Left ventricle myocardium inferior (tissue), 1 donor: ENCODE results near the gene PCDHGA1. TPM values are rescaled to one million over a fixed set of nuclear protein-coding genes. Genes with fewer than 3 reads are reported as not detected.

Experiments
- DNase-seq: peaks from one replicate; pipeline ENCODE4 v3.0.0-alpha.2; 2020
- H3K27ac ChIP-seq: fragments of 200-600 bp; replicated peaks from 2 replicates; pipeline ENCODE4 v1.8.0; 2021
- H3K27me3 ChIP-seq: fragments of 200-600 bp; 2 replicates; pipeline ENCODE4 v1.8.0; 2021; ENCODE audit warnings: low read depth
- H3K36me3 ChIP-seq: fragments of 200-600 bp; 2 replicates; pipeline ENCODE4 v1.8.0; 2021
- H3K4me1 ChIP-seq: fragments of 200-600 bp; 2 replicates; pipeline ENCODE4 v1.8.0; 2021
- H3K4me3 ChIP-seq: fragments of 200-600 bp; 2 replicates; pipeline ENCODE4 v1.8.0; 2021; ENCODE audit warnings: mild to moderate bottlenecking, moderate library complexity
- H3K9me3 ChIP-seq: fragments of 200-600 bp; replicated peaks from 2 replicates; pipeline ENCODE4 v1.8.0; 2021
- CTCF ChIP-seq: fragments of 200-600 bp; IDR thresholded peaks from 2 replicates; pipeline ENCODE4 v1.8.0; 2021; ENCODE audit warnings: antibody characterized with exemption, mild to moderate bottlenecking, borderline replicate concordance
- intact Hi-C: fragments of 100-400 bp; cut with micrococcal nuclease; formaldehyde crosslinking; loops from one replicate; pipeline ENCODE4 v1.11.0; 2022
- total RNA-seq: library from RNA; stranded (reverse); fragmentation: NEBNext Ultra II Directional; extraction: Animal tissue kit (Norgen Biotek cat#: 25700); gene quantifications from one replicate; pipeline ENCODE4 v1.2.1, GENCODE V29; 2021
- donor health status: DM: no; HTN: yes; CAD: no; lungs with severe emphysema.

Gene PCDHGA1
- total RNA-seq, 1 donor from 2014 or later = 3.1 TPM

GRCh38 chr5:141543053-141543452, 212.7 kb downstream of the PCDHGA1 start:
- Histone ChIP-seq H3K27me3 (no peaks in the 10 kb centered on the region), H3K27ac (no peak overlapping the region), H3K9me3 (peaks cover 20% of the 10 kb centered on the region), H3K4me1 (no peaks in the 10 kb centered on the region), H3K36me3 (peaks cover 26% of the 10 kb centered on the region), H3K4me3 (no peak overlapping the region)
- no peak for TF ChIP-seq CTCF
- no peak for DNase-seq
- intact Hi-C loops = no loop called here

- no peak for TF ChIP-seq CTCF
- no peaks in the 10 kb centered on the region for H3K27me3 ChIP-seq
- intact Hi-C loops = no loop called here
- DNase-seq = no peak
- peaks cover 35% of the 10 kb centered on the region for H3K36me3 ChIP-seq
- no peaks in the 10 kb centered on the region for H3K4me1 ChIP-seq
- H3K27ac ChIP-seq = no peak overlapping the region
- H3K9me3 ChIP-seq = peaks cover 27% of the 10 kb centered on the region
- H3K4me3 ChIP-seq = no peak overlapping the region
Measured at GRCh38 chr5:141547488-141547887, 217.2 kb downstream of the PCDHGA1 start.

GRCh38 chr5:141547921-141548320, 217.6 kb downstream of the PCDHGA1 start:
- H3K4me1 ChIP-seq = no peaks in the 10 kb centered on the region
- H3K27me3 ChIP-seq = no peaks in the 10 kb centered on the region
- H3K9me3 ChIP-seq = peaks cover 27% of the 10 kb centered on the region
- no peak overlapping the region for H3K27ac ChIP-seq
- H3K4me3 ChIP-seq = no peak overlapping the region
- TF ChIP-seq CTCF = no peak
- intact Hi-C loops = no loop called here
- DNase-seq = no peak
- H3K36me3 ChIP-seq = peaks cover 35% of the 10 kb centered on the region

GRCh38 chr5:141557681-141558136, 227.4 kb downstream of the PCDHGA1 start:
- intact Hi-C loops = loop anchor here (10.0 kb wide), 1 partner anchor 143 kb away; the partner anchor contains the start of genes PCDHGA10 and PCDHGB7
- no peaks in the 10 kb centered on the region for H3K9me3 ChIP-seq
- peak; percentile 89 for DNase-seq
- H3K27ac ChIP-seq = peak overlapping the region; percentile 94
- H3K4me1 ChIP-seq = peaks cover 42% of the 10 kb centered on the region
- H3K27me3 ChIP-seq = no peaks in the 10 kb centered on the region
- H3K36me3 ChIP-seq = peaks cover 10% of the 10 kb centered on the region
- H3K4me3 ChIP-seq = peak overlapping the region; percentile 49
- TF ChIP-seq CTCF = peak; percentile 92

GRCh38 chr5:141558150-141558549, 227.8 kb downstream of the PCDHGA1 start:
- Histone ChIP-seq H3K36me3 (peaks cover 10% of the 10 kb centered on the region), H3K27me3 (no peaks in the 10 kb centered on the region), H3K4me3 (peak overlapping the region; percentile 49), H3K27ac (peak overlapping the region; percentile 94), H3K9me3 (no peaks in the 10 kb centered on the region), H3K4me1 (peaks cover 42% of the 10 kb centered on the region)
- TF ChIP-seq CTCF = no peak
- intact Hi-C loops = loop anchor here (10.0 kb wide), 1 partner anchor 143 kb away; the partner anchor contains the start of genes PCDHGA10 and PCDHGB7
- DNase-seq = no peak
